ENCODE data around the gene IQSEC2.

IQSEC2 gene

DNA sequence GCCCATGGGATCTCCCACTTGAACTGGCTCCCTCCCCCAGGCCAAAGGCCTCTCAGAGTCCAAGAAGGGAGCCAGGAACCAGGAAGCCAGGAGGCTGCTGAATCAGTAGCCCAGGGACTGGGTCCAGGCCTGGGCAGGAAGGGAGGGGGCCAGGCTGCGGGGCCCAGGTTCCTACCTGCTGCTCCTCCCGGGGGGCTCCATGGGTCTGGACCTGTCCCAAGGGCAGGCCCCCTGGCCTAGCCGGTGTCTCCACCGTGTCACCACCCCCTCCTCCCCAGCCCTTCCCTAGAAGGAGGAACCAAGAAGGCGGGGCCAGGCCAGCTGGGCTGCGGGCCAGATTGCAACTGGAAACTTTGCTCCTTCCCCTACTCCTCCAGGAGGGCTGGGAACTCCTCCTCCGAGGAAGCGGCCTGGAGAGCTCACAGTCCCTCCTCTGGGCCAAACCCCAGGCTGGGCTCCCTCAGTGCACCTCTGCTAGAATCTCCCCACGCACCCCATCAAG, at the start of gene IQSEC2:
TSS of gene IQSEC2 (minus strand) at position 264 of the 502 bp plus-strand sequence.
- TF ChIP-seq, protein P1, sequence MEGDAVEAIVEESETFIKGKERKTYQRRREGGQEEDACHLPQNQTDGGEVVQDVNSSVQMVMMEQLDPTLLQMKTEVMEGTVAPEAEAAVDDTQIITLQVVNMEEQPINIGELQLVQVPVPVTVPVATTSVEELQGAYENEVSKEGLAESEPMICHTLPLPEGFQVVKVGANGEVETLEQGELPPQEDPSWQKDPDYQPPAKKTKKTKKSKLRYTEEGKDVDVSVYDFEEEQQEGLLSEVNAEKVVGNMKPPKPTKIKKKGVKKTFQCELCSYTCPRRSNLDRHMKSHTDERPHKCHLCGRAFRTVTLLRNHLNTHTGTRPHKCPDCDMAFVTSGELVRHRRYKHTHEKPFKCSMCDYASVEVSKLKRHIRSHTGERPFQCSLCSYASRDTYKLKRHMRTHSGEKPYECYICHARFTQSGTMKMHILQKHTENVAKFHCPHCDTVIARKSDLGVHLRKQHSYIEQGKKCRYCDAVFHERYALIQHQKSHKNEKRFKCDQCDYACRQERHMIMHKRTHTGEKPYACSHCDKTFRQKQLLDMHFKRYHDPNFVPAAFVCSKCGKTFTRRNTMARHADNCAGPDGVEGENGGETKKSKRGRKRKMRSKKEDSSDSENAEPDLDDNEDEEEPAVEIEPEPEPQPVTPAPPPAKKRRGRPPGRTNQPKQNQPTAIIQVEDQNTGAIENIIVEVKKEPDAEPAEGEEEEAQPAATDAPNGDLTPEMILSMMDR (IDR thresholded peaks at IDR 0.05; ENCODE audit: borderline replicate concordance, control extremely low read depth, extremely low read depth, insufficient read depth, missing control alignments) = no peak
- DNase-seq (ENCODE audit: low spot score) = no peak
- in situ Hi-C loops (cut with MboI; ENCODE audit: low sequenced_read_pairs, unreplicated experiment) = no loop called here

DNA sequence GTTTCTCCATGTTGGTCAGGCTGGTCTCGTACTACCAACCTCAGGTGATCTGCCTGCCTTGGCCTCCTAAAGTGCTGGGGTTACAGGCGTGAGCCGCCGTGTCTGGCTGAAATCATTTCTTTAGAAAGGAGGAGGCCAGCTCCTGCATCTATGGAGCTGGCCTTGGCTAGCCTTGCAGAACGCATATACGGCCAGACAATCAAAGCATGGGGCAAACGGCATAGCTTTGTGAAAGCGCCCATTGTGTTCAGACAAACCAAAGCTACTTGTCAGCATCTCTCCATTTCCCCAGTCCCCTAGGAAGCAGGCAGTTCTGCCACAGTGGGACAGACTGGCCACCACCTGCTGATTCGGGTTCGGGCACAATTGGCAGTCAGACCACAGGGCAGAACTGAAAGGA, 48.9 kb upstream of the IQSEC2 start:
- DNase-seq (ENCODE audit: low spot score) = no peak
- in situ Hi-C loops (cut with MboI; ENCODE audit: low sequenced_read_pairs, unreplicated experiment) = no loop called here
- TF ChIP-seq, protein P1 (IDR thresholded peaks at IDR 0.05; ENCODE audit: borderline replicate concordance, control extremely low read depth, extremely low read depth, insufficient read depth, missing control alignments) = no peak

DNA sequence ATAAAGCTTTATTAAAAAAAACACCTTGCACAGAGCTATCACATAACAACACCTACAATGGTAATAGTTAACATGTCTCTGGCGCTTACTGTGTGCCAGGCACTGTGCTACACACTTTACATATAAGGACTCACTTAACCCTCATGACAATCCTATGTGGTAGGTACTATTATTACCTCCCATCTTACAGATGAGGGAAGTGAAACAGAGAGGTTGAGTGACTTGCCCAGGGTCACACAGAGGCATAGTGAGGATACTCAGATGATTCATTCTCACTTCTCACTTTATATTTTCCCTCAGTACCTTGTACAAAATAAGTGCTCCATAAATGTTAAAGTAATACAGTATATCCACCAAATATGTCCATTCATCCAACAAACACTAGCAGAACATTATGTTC, 43.4 kb upstream of the IQSEC2 start:
- DNase-seq (ENCODE audit: low spot score) = no peak
- in situ Hi-C loops (cut with MboI; ENCODE audit: low sequenced_read_pairs, unreplicated experiment) = no loop called here
- TF ChIP-seq, protein P1 (IDR thresholded peaks at IDR 0.05; ENCODE audit: borderline replicate concordance, control extremely low read depth, extremely low read depth, insufficient read depth, missing control alignments) = no peak

DNA sequence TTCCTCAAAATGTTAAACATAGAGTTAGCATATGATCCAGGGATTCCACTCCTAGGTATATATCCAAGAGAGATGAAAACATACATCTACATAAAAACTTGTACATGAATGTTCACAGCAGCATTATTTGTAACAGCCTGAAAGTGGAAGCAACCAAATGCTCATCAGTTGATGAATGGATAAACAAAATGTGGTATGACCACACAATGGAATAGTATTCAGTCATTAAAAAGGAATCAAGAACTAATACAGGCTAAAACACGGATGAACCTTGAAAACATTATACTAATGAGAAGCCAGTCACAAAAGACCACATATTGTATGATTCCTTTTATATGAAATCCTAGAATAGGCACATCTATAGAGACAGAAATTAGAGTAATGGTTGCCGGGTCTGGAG, 42.7 kb upstream of the IQSEC2 start:
- in situ Hi-C loops (cut with MboI; ENCODE audit: low sequenced_read_pairs, unreplicated experiment) = no loop called here
- TF ChIP-seq, protein P1 (IDR thresholded peaks at IDR 0.05; ENCODE audit: borderline replicate concordance, control extremely low read depth, extremely low read depth, insufficient read depth, missing control alignments) = no peak

DNA sequence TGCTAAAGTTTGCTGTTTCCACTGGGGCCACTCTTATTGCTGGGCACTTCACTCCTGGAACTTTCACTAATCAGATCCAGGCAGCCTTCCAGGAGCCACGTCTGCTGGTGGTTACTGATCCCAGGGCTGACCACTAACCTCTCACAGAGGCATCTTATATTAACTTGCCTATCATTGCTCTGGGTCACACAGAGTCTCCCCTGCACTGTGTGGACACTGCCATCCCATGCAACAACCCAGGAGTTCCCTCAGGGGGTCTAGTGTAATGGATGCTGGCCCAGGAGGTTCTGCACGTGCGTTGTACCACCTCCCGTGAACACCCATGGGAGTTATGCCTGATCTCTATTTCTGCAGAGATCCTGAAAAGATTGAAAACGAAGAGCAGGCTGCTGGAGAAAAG, 41.8 kb upstream of the IQSEC2 start:
- TF ChIP-seq, protein P1 (IDR thresholded peaks at IDR 0.05; ENCODE audit: borderline replicate concordance, control extremely low read depth, extremely low read depth, insufficient read depth, missing control alignments) = no peak
- no peak for DNase-seq (ENCODE audit: low spot score)

More for the DNA sequence above, 42.7 kb upstream of the IQSEC2 start:
- DNase-seq (ENCODE audit: low spot score) = no peak

DNA sequence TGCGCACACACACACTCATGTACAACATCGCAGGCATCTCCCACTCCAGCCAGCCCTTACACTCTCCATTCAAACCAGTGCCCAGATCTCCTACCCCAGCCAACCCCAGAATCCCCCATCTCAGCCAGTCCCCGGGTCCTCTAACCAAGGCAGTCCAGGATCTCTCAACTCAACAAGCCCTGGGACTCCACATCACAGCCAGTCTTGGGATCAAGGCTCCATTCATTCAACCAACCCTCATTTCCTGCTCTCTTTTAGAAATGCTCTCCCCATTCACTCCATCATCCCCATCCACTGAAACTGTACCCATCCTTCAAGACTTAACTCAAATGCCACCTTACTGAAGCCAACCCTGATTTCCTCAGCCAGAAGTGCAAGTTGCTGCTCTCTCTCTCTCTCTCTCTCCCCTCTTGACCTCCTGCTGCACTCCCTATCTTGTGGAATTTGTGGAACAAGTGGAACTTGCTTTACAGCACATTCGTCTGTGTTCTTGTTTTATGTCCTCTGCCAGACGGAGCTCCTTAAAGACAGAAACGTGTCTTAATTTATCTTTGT, 40.6 kb upstream of the IQSEC2 start:
- TF ChIP-seq, protein P1 (IDR thresholded peaks at IDR 0.05; ENCODE audit: borderline replicate concordance, control extremely low read depth, extremely low read depth, insufficient read depth, missing control alignments) = no peak
- DNase-seq (ENCODE audit: low spot score) = no peak
- in situ Hi-C loops (cut with MboI; ENCODE audit: low sequenced_read_pairs, unreplicated experiment) = no loop called here

More for the DNA sequence above, 41.8 kb upstream of the IQSEC2 start:
- in situ Hi-C loops (cut with MboI; ENCODE audit: low sequenced_read_pairs, unreplicated experiment) = no loop called here

Data from GM13976 (cell line).